HG03060 (cell line): ENCODE results near the gene TNFAIP8L3.

ENCODE experiments used
- ATAC-seq: cut with Tn5 transposase; IDR thresholded peaks from one replicate; pipeline ENCODE4 v1.9.1; 2021; ENCODE audit warnings: low read depth, moderate number of reproducible peaks; ENCODE audit not compliant: unreplicated experiment

TNFAIP8L3 gene

GRCh38 chr15:51016615-51017014 lies 78.1 kb downstream of the TNFAIP8L3 start:
- ATAC-seq = no peak

- no peak for ATAC-seq
Observed at GRCh38 chr15:51011212-51011611, 83.5 kb downstream of the TNFAIP8L3 start.

- no peak for ATAC-seq
Observed at GRCh38 chr15:51007131-51007666, 87.5 kb downstream of the TNFAIP8L3 start.
